Stimulated activated CD4-positive, alpha-beta T cell treated with anti-CD3 and anti-CD28 coated beads, Interleukin-4, amount 100 ng/mL, for 24 hours (primary cell): Measurements from ENCODE around the gene UTS2R.
"Not testable (repeated sequence)": the region's sequence is repeated elsewhere in the genome, so short reads cannot be mapped to it uniquely, and the experiment has no call there.

Experiments
- DNase-seq: peaks from one replicate; pipeline ENCODE4 v3.0.0-alpha.2; 2020

Gene UTS2R

GRCh38 chr17:82334622-82335394, 36.8 kb upstream of the UTS2R start:
- DNase-seq: no peak

GRCh38 chr17:82338858-82339633, 32.5 kb upstream of the UTS2R start:
- no peak for DNase-seq

GRCh38 chr17:82339634-82340580, 31.7 kb upstream of the UTS2R start:
- DNase-seq: no peak

DNA sequence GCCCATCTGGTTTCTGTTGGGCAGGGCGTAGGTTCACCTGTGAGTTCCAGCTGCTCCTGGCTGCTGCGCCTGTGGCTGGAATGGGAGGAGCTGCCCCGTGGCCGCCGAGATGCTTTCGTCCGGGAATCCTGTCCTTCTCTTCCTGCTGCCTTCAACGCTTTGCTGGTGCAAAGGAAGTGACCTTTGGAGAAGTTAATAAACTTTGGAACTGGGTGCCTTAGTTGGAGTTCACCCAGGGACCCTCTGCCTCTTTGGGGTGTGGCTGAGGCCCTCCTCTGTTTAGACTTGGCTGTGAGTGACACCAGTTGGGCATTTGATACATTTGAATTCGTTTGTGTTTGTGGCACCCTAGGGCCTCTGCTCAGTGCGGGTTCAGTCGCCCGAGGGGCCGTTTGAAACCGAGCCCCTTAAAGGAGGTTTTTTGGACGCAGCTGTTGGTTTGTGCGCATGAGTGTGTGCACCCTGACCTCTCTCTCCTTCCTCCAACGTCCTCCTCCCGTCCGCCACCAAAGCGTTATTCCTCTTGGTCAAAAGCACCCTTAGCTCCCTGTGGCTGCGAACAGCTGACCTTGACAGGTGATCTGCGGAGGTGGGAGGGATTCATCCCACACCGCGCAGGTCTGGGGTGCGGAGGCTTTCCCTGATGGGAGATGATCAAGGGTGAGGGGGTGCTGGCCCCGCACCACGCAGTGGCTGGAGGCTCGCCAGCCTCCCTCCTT, 29.0 kb upstream of the UTS2R start:
- no peak for DNase-seq

DNA sequence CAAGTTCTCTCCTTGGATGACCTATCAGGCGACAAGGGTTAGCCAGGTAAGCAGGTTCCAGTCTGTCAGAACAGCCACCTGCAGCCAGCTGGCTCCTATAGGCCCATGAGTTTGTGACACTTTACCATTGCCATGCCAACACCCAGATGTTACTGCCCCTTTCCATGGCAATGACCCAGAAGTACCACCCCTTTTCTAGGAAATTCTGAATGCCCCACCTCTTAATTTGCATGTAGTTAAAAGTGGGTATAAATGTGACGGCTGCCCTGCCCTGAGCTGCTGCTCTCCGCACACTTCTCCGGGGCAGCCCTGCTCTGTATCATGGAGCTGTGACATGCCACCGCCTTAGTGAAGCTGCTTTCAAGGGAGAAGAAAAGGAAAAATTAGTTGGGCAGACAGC, 28.0 kb upstream of the UTS2R start:
- DNase-seq: no peak

DNA sequence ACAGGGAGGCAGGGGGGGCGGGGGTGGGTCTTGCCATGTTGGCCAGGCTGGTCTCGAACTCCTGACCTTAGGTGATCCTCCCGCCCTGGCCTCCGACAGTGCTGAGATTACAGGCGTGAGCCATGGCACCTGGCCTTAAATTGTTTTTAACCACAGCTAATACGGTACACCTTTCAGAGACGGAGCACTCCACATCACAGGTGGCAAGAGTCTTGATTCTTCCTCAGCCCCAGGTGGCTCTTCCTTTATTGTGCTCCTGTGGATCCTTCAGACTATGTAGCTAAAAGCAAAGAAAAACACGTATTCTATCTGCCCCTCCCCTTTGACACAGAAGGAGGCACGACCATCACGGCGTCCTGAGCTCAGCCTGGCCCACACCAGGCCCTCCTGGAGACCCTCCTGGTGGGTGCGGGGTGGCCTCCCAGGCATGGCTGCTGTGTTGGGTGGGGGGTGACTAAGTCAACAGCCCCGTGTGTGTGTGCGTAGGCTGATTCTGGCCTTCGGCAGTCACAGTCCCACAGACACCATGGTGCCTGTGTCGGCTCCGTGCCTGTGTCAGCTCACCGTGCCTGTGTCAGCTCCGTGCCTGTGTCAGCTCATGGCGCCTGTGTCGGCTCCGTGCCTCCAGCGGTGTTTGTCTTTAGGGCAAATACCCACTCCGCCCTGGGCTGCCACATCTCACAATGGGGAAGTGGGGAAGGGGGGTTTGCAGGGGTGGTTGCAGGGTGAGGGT, 27.2 kb upstream of the UTS2R start:
- no peak for DNase-seq

GRCh38 chr17:82345151-82345976, 26.2 kb upstream of the UTS2R start:
- DNase-seq: no peak

- no peak for DNase-seq
Observed at GRCh38 chr17:82346342-82347300, 24.9 kb upstream of the UTS2R start.

- DNase-seq: not testable (repeated sequence)
Observed at GRCh38 chr17:82347994-82348393, 23.6 kb upstream of the UTS2R start.

- DNase-seq: no peak
Observed at GRCh38 chr17:82348434-82348833, 23.1 kb upstream of the UTS2R start.

GRCh38 chr17:82348866-82349265, 22.7 kb upstream of the UTS2R start:
- no peak for DNase-seq

GRCh38 chr17:82349287-82349701, 22.3 kb upstream of the UTS2R start:
- no peak for DNase-seq

GRCh38 chr17:82350182-82351030, 21.2 kb upstream of the UTS2R start:
- peak; percentile 54 for DNase-seq

DNA sequence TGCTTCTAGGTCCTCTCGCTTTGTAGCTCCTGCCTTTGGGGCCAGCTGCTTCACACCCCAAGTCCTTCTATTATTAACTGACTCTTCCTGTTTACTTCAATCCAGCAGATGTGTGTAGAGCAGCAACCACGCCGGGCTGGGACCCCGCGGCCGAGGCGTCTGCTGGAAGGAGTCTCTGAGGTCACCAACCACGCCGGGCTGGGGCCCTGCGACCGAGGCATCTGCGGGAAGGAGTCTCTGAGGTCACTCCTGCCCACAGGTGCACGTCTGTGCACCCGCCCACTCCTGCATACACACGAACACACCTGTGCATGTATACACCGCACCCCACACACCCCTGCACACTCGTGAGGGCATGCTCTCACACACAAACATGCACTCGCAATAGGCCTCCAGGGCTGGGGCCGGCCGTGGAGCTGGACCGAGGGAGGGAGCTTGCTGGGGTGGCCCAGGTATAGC, 20.3 kb upstream of the UTS2R start:
- no peak for DNase-seq

GRCh38 chr17:82351713-82352488, 19.7 kb upstream of the UTS2R start:
- peak; percentile 86 for DNase-seq

GRCh38 chr17:82353484-82353883, 18.1 kb upstream of the UTS2R start:
- no peak for DNase-seq

DNA sequence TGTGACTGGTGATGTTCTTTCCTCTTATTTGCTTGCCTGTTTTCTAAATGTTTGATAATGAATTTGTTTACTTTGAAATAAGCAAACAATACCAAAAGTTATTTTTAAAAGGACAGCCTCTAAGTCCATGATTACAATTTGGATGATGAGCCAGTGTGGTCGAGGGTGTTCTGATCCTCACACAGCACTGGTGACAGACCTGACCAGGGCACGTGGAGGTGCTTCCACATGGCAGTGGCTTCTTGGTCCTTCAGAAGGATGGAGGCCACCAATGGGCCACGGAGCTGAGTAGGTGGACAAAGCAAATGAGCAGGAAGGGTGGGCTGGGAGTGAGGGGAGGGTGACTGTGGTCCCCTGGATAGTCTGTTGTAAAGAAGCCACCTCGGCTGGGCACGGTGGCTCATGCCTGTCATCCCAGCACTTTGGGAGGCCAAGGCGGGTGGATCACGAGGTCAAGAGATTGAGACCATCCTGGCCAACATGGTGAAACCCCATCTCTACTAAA, 16.7 kb upstream of the UTS2R start:
- DNase-seq: no peak
